Activated CD8-positive, alpha-beta memory T cell treated with anti-CD3 and anti-CD28 coated beads, Interleukin-2, amount 10 ng/mL, durations not matched to agents 7 days and 5 days (primary cell): ENCODE measurements around the gene RECQL5. TPM values are rescaled to one million over a fixed set of nuclear protein-coding genes. Genes with fewer than 3 reads are reported as not detected.
"Not testable (repeated sequence)": the region's sequence is repeated elsewhere in the genome, so short reads cannot be mapped to it uniquely, and the experiment has no call there.

Experiments used
- ATAC-seq: fragments of 150-1000 bp; cut with Tn5 transposase; one replicate; pipeline ENCODE4 v1.10.0; 2021; ENCODE audit warnings: moderate library complexity
- CTCF ChIA-PET: fragments of 350-600 bp; sonication (Branson Sonifier 250); formaldehyde crosslinking; loops from one replicate; lab custom pipeline; 2021; ENCODE audit warnings: antibody characterized with exemption; lab: Charles Lee
- DNase-seq: peaks from one replicate; pipeline ENCODE4 v3.0.0-alpha.2; 2020
- H3K27ac Mint-ChIP-seq: one replicate; pipeline ENCODE4 v1.8.0; 2021; ENCODE audit warnings: mild to moderate bottlenecking, mixed read lengths
- H3K27me3 Mint-ChIP-seq: one replicate; pipeline ENCODE4 v1.8.0; 2021; ENCODE audit warnings: mixed read lengths
- H3K36me3 Mint-ChIP-seq: one replicate; pipeline ENCODE4 v1.8.0; 2021; ENCODE audit warnings: mild to moderate bottlenecking, mixed read lengths
- H3K4me1 Mint-ChIP-seq: one replicate; pipeline ENCODE4 v1.8.0; 2021; ENCODE audit warnings: mixed read lengths
- H3K4me3 Mint-ChIP-seq: one replicate; pipeline ENCODE4 v1.8.0; 2021; ENCODE audit warnings: mild to moderate bottlenecking, moderate library complexity, mixed read lengths
- H3K9me3 Mint-ChIP-seq: one replicate; pipeline ENCODE4 v1.8.0; 2022; ENCODE audit warnings: low read depth, mixed read lengths
- total RNA-seq, 2 experiments: library from RNA; stranded (reverse); gene quantifications; one replicate each; pipeline ENCODE4 v1.2.3, GENCODE V29; 2021

The RECQL5 gene
- total RNA-seq, 2 experiments from 2014 or later: 35.5 to 46.2 TPM

- H3K4me3 Mint-ChIP-seq: no peak overlapping the region
- no peaks in the 10 kb centered on the region for H3K9me3 Mint-ChIP-seq
- peaks cover 21% of the 10 kb centered on the region for H3K4me1 Mint-ChIP-seq
- CTCF ChIA-PET: interaction anchor here (0.7 to 6.6 kb wide), 5 partner anchors 10 to 107 kb away, joined by 3 to 80 read pairs (median 10); partner anchors contain the start of gene SMIM5
- H3K27ac Mint-ChIP-seq: no peak overlapping the region
- DNase-seq (no peak), ATAC-seq (no peak)
- no peaks in the 10 kb centered on the region for H3K36me3 Mint-ChIP-seq
- no peaks in the 10 kb centered on the region for H3K27me3 Mint-ChIP-seq
Measured at GRCh38 chr17:75642784-75643642, 23.9 kb downstream of the RECQL5 start.

DNA sequence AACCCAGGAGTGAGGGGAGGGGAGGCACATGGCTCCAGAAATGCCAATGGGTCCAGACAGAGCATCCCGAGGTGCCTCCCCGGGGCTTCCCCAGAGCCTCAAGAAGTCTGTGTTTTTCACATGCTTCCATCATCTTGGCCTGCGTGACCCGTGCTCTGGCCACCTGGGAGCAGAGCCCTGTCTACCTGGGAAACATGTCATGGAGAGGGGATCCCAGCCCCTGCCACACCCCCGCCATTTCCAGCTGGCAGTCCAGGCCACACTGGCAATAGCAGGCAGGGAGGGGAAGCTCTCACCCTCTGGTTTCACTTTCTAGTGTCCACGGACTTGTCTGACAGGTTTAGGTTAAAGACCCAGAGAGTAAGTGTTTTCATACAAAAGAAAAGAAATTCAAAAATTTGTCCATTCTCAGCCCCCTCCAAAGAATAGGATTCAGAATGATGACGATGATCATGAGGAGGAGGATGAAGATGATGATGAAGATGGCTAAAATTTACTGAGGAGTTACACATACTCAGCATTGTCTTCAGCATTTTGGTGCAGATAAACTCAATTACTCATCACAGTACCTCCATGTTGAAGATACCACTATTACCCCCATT lies 24.7 kb downstream of the RECQL5 start:
- Mint-ChIP-seq H3K4me1 (peaks cover 21% of the 10 kb centered on the region), H3K9me3 (no peaks in the 10 kb centered on the region), H3K36me3 (no peaks in the 10 kb centered on the region), H3K27me3 (no peaks in the 10 kb centered on the region), H3K4me3 (no peak overlapping the region), H3K27ac (no peak overlapping the region)
- ATAC-seq: no peak
- DNase-seq: no peak
- CTCF ChIA-PET: interaction anchor here (0.7 to 6.6 kb wide), 4 partner anchors 9 to 107 kb away, joined by 3 to 80 read pairs (median 4); partner anchors contain the start of gene SMIM5

DNA sequence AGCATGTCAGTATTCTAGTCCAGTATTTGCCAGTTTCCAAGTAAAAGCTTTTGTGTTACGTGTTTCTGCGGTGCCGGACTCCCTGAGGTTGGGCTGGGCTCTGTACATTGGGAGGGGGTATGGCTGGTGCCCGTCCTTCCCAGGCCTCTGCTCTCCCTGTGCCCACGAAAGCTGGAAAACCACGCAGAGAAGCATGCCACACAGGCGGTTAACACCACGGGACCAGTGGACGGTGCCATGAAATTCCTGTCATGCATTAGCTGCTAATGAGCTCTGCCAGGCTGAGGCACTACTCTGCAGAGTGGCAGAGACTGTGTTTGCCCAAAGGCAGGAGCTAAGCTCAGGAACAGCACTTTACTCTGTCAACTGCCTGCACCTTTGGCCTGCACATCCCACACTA lies 25.6 kb downstream of the RECQL5 start:
- no peaks in the 10 kb centered on the region for H3K36me3 Mint-ChIP-seq
- no peaks in the 10 kb centered on the region for H3K9me3 Mint-ChIP-seq
- H3K27me3 Mint-ChIP-seq: no peaks in the 10 kb centered on the region
- ATAC-seq (no peak), DNase-seq (no peak)
- no peak overlapping the region for H3K4me3 Mint-ChIP-seq
- H3K4me1 Mint-ChIP-seq: peaks cover 18% of the 10 kb centered on the region
- H3K27ac Mint-ChIP-seq: no peak overlapping the region
- CTCF ChIA-PET: interaction anchor here (1.1 to 6.6 kb wide), 4 partner anchors 8 to 112 kb away, joined by 3 to 80 read pairs (median 4); partner anchors contain the start of gene SMIM5

DNA sequence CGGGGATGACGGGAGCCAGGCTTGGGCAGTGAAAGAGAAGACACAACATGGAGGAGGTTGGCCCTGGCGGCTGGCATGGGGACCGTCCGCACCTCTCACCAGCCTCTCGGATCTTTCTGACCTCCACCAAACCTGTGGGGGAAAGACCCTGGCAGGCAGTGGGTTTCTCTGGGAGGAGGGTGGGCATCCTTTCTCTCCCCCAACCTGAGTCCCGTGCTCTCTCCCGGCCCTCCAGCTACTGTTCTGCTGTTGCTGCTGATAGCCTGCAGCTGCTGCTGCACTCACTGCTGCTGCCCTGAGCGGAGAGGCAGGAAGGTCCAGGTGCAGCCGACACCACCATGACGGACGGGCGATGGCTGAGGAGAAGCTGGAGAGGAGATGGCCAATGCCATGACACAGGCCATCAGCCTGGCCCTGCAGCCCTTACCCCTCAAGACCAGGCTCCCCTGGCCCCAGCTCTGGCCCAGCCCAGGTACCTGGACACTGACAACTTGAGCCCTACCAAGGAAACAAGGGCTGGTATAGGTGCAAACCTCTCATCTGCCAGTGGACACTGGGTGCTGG lies 26.3 kb downstream of the RECQL5 start:
- Mint-ChIP-seq H3K27ac (no peak overlapping the region), H3K9me3 (no peaks in the 10 kb centered on the region), H3K4me3 (no peak overlapping the region), H3K36me3 (no peaks in the 10 kb centered on the region), H3K27me3 (no peaks in the 10 kb centered on the region), H3K4me1 (peaks cover 11% of the 10 kb centered on the region)
- DNase-seq (no peak), ATAC-seq (no peak)
- CTCF ChIA-PET: interaction anchor here (1.1 to 6.6 kb wide), 4 partner anchors 7 to 113 kb away, joined by 3 to 80 read pairs (median 4); partner anchors contain the start of gene SMIM5

GRCh38 chr17:75639771-75640555 lies 27.0 kb downstream of the RECQL5 start:
- no peaks in the 10 kb centered on the region for H3K9me3 Mint-ChIP-seq
- peaks cover 6% of the 10 kb centered on the region for H3K4me1 Mint-ChIP-seq
- DNase-seq (no peak), ATAC-seq (no peak)
- no peak overlapping the region for H3K4me3 Mint-ChIP-seq
- H3K27ac Mint-ChIP-seq: no peak overlapping the region
- H3K27me3 Mint-ChIP-seq: no peaks in the 10 kb centered on the region
- no peaks in the 10 kb centered on the region for H3K36me3 Mint-ChIP-seq
- CTCF ChIA-PET: interaction anchor here (1.0 to 1.1 kb wide), 2 partner anchors 108 to 110 kb away, joined by 3 read pairs; no protein-coding TSS in a partner anchor

DNA sequence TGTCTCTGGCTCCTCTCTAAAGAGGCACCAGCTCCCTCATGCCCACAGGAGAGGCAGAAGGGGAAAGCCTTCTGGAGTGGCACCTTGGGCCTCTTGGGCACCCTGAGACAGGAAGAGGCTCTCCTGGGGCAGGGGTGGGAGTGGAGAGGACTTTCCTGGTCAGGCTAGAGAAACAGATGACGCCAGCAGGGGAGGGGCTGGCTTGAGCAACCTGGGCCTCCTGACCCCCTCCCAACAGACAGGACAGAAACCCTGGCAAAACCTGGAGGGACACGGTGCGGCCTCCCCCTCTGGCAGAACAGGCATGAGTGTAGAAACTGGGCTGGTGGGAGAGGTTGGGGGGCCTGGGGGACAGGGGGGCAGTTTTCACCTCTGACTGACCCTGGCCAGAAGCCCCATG lies 27.6 kb downstream of the RECQL5 start:
- DNase-seq (no peak), ATAC-seq (no peak)
- no peaks in the 10 kb centered on the region for H3K9me3 Mint-ChIP-seq
- H3K27me3 Mint-ChIP-seq: no peaks in the 10 kb centered on the region
- peaks cover 6% of the 10 kb centered on the region for H3K4me1 Mint-ChIP-seq
- CTCF ChIA-PET: interaction anchor here (1.0 kb wide), 1 partner anchor 109 kb away, joined by 3 read pairs; no protein-coding TSS in a partner anchor
- no peak overlapping the region for H3K4me3 Mint-ChIP-seq
- no peaks in the 10 kb centered on the region for H3K36me3 Mint-ChIP-seq
- no peak overlapping the region for H3K27ac Mint-ChIP-seq

DNA sequence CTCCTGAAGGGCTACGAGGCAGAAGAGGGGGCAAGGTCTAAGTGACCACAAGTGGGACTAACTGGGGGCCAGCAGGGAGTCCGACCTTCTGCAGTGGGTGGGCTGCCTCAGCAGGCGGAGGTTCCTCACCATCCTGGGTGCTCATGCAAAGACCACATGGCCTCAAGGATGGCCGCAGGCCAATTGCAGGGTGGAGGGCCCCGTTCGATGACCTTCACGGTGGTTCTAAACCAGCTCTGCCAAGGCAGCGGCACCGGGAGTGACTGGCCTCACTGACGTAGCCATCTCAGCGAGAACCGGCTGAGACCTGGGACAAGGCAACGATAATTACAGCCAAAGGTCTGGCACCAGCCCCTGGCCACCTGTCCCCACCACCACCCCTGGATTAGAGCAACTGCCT lies 28.1 kb downstream of the RECQL5 start:
- Mint-ChIP-seq H3K27ac (no peak overlapping the region), H3K36me3 (no peaks in the 10 kb centered on the region), H3K9me3 (no peaks in the 10 kb centered on the region), H3K4me3 (no peak overlapping the region), H3K27me3 (no peaks in the 10 kb centered on the region), H3K4me1 (peaks cover 6% of the 10 kb centered on the region)
- ATAC-seq: no peak
- no peak for DNase-seq
- CTCF ChIA-PET: interaction anchor here (1.0 to 3.0 kb wide), 3 partner anchors 13 to 110 kb away, joined by 3 to 25 read pairs (median 3); no protein-coding TSS in a partner anchor

GRCh38 chr17:75638039-75638438 lies 28.9 kb downstream of the RECQL5 start:
- ATAC-seq, H3K27me3 Mint-ChIP-seq: not testable (repeated sequence)

DNA sequence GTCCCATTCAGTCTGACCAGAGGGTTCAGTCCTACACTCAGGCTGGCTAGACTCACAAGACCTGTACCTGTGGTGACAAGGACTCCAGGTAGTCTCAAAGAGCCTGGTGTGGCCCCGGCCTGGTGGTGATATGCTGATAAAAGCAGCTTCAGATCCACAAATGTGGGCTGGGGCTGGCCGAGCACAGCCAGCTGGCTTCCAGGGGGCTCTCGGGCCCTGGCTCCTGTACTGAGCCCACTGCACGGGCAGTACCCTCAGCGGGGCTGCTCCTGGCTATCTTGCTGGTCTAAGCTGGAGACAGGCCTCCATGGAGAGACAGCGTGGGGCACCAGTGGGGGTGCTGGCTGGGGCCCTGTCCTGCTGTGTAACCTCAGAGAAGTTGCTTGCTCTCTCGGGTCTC lies 29.4 kb downstream of the RECQL5 start:
- Mint-ChIP-seq H3K27ac (no peak overlapping the region), H3K9me3 (no peaks in the 10 kb centered on the region), H3K4me1 (peaks cover 4% of the 10 kb centered on the region), H3K4me3 (no peak overlapping the region), H3K27me3 (no peaks in the 10 kb centered on the region), H3K36me3 (no peaks in the 10 kb centered on the region)
- ATAC-seq: no peak
- DNase-seq: no peak
- CTCF ChIA-PET: interaction anchor here (0.9 to 3.0 kb wide), 5 partner anchors 14 to 111 kb away, joined by 3 to 25 read pairs (median 3); no protein-coding TSS in a partner anchor

More at GRCh38 chr17:75638039-75638438, 28.9 kb downstream of the RECQL5 start:
- H3K27ac Mint-ChIP-seq, H3K4me1 Mint-ChIP-seq, H3K36me3 Mint-ChIP-seq, H3K9me3 Mint-ChIP-seq, DNase-seq, H3K4me3 Mint-ChIP-seq: not testable (repeated sequence)
- CTCF ChIA-PET: interaction anchor here (0.9 to 3.0 kb wide), 4 partner anchors 14 to 111 kb away, joined by 3 to 25 read pairs (median 4); no protein-coding TSS in a partner anchor

DNA sequence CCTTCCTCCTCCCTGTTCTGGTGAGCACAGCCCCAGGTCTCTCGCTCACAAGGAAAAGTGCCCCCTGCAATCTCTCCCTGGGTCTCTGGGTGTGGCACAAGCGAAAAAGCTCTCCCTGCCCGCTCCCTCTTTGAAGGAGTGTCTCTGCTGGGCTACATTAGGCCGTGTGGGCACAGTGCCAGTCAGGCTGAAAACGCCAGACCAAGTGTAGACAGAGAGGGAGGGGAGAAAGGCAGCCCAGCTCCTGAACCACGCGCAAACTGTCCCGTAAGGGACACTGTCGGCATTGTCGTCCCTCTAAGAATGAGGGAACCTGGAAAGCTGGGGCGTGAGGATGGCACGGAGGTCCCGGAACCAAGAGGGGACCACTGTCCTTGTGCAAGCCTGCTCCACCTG lies 29.8 kb downstream of the RECQL5 start:
- no peaks in the 10 kb centered on the region for H3K4me1 Mint-ChIP-seq
- H3K36me3 Mint-ChIP-seq: no peaks in the 10 kb centered on the region
- CTCF ChIA-PET: interaction anchor here (0.9 to 5.8 kb wide), 5 partner anchors 18 to 117 kb away, joined by 3 to 55 read pairs (median 5); no protein-coding TSS in a partner anchor
- H3K27me3 Mint-ChIP-seq: no peaks in the 10 kb centered on the region
- no peak overlapping the region for H3K4me3 Mint-ChIP-seq
- H3K9me3 Mint-ChIP-seq: no peaks in the 10 kb centered on the region
- DNase-seq: no peak
- ATAC-seq: no peak
- H3K27ac Mint-ChIP-seq: no peak overlapping the region

GRCh38 chr17:75636381-75637142 lies 30.4 kb downstream of the RECQL5 start:
- ATAC-seq (no peak), DNase-seq (no peak)
- no peak overlapping the region for H3K27ac Mint-ChIP-seq
- H3K4me1 Mint-ChIP-seq: no peaks in the 10 kb centered on the region
- CTCF ChIA-PET: interaction anchor here (1.4 to 5.8 kb wide), 4 partner anchors 35 to 118 kb away, joined by 3 to 55 read pairs (median 14); no protein-coding TSS in a partner anchor
- H3K4me3 Mint-ChIP-seq: no peak overlapping the region
- H3K36me3 Mint-ChIP-seq: no peaks in the 10 kb centered on the region
- no peaks in the 10 kb centered on the region for H3K27me3 Mint-ChIP-seq
- H3K9me3 Mint-ChIP-seq: no peaks in the 10 kb centered on the region
